CD1c-positive myeloid dendritic cell (primary cell): ENCODE measurements around the gene SNTG2.

Experiments
- DNase-seq: peaks from one replicate; pipeline ENCODE4 v3.0.0-alpha.2; 2016; ENCODE audit errors: extremely low spot score

SNTG2 gene

DNA sequence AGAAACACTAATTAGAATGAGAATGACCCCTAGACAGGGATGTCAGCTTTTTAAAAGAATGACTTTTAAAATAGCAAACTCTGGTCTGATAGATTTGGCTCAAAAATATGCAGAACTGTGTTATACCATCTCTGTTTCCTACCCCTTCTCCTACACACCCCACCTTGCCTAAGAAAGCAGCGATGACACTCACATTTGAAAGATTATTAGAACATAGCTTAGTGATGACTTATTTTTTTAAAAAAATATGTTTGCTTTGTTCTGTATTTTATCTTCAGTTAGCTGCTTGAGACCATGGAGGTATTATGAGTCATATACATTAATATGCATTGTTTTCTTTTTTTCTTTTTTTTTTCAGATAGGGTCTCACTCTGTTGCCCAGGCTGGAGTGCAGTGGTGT lies 286.0 kb downstream of the SNTG2 start:
- DNase-seq = no peak

DNA sequence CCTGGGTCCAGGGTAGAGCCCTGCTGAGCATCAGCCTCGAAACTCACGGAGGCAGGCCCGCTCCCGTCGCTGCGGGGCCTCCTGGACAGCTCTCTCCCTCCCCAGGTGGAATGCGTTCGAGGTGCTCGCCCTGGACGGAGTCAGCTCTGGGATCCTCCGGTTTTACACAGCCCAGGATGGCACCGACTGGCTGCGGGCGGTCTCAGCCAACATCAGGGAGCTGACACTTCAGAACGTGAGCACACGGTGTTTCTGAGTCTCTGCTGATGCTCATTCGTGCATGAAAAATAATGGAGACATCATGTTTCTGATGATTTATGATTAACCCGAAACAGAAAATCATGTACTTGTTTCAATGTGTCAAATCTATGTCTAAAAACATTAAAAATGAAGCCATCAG lies 287.1 kb downstream of the SNTG2 start:
- DNase-seq = no peak

DNA sequence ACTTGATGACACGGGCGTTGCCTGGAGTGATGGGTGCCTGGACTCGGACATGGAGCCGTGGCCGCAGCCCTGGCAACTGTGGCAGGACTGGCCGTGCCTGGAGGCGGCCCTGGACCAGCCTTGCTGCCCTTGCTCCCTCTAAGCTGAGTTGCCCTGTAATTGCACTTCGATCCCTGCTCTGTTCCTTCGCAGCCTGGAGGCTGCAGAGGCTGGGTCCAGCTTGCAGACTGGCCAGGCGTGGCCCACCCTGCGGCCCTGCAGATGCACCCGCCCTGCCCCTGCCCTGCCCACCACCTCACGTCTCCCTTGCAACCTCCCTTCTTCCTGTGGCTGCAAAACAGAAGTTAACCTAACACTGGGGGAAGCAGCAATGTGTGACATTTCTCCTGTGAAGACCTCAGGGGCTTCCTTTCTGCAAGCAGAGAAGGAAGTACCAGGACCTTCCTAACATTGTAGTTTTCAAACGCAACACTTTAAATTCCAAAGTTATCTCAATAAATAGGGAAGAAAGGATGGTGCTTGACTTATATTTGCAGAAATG lies 288.0 kb downstream of the SNTG2 start:
- no peak for DNase-seq

GRCh38 chr2:1245193-1245592 lies 294.5 kb downstream of the SNTG2 start:
- no peak for DNase-seq

DNA sequence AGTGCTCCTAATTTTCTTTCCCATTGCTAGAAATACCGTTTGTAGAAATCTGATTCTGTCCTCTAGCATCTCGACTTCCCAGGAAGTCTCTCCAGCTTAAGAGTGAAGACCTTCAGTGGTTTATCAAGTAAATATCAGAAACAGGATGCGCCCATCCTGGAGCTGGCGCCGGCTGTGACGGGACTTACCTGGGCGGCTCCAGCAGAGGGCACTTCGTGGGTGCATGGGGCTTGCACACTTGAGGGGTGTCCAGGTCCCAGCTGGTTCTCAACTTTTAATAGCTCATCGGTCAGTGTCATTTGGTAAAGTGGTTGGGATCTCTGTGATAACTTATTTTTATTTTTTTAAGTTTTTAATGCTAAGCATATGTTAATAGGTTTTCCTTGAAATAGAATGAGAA lies 295.6 kb downstream of the SNTG2 start:
- no peak for DNase-seq

GRCh38 chr2:1246991-1247390 lies 296.3 kb downstream of the SNTG2 start:
- DNase-seq = no peak

GRCh38 chr2:1248187-1248586 lies 297.5 kb downstream of the SNTG2 start:
- DNase-seq = no peak

DNA sequence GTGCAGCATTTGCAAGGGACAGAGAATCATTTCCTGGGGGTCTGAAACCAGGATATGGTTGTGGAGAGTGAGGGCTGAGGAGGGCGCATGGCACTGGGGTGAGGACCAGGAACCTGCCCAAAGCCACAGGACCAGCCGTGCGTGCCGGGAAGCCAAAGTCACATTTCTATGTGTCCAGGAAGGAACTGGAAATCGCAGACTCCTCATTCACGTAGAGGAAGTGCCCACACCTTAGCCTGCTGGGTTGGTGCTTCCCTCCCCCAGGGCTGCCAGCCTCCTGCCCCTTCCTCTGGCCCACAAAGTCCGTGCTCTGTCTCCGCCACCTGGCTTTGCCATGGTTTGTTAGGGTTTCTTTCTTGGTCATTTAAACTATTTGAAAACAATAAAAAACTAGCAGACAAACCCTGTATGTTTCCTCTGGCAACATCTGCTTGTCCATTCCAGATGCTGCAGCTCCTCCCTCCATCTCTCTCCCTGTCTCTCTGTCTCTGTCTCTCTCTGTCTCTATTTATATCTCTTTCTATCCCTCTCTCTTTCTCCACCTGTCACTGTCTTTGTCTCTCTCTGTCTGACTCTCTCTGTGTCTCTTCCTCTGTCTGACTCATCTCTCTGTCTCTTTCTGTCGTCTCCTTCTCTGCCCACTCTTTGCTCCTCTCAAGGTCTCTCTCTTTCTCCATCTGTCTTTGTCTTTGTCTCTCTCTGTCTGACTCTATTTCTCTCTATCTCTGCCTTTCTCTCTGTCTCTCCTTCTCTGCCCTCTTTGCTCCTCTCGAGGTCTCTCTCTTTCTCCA lies 299.4 kb downstream of the SNTG2 start:
- no peak for DNase-seq

GRCh38 chr2:1251520-1251919 lies 300.9 kb downstream of the SNTG2 start:
- no peak for DNase-seq

GRCh38 chr2:1253629-1254028 lies 303.0 kb downstream of the SNTG2 start:
- DNase-seq = no peak

DNA sequence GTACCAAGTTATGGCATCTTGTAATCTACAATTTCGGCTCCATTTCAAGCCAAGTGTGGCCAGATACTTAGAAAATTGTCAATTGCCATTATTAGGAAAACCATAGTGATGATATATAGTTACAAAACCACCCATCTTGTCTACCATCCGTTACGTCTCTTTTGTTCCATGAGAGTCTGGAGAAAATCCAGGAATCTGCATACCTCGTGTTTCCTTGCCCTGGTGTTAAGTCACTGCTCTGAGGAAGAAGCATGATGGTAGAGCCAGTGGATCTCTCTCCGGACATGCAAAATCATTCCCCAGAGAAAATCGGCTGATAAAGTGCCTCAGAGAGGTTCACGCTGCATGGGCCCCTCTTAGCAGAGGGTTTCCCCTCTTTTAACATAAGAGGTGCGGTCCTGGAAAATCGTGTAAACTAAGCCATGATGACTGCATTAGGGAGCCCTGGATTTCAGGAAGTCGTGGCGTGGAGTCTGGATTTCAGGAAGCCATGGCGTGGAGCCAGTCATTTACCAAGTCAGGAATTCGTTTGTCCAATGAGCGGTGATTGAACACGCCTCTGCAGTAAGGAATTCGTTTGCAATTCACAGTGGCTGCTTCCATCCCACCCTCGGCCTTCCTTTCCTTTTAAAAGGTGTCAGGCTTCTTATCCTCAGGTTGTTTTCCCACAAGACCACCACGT lies 304.2 kb downstream of the SNTG2 start:
- DNase-seq = no peak

GRCh38 chr2:1256632-1257324 lies 306.1 kb downstream of the SNTG2 start:
- DNase-seq = no peak

DNA sequence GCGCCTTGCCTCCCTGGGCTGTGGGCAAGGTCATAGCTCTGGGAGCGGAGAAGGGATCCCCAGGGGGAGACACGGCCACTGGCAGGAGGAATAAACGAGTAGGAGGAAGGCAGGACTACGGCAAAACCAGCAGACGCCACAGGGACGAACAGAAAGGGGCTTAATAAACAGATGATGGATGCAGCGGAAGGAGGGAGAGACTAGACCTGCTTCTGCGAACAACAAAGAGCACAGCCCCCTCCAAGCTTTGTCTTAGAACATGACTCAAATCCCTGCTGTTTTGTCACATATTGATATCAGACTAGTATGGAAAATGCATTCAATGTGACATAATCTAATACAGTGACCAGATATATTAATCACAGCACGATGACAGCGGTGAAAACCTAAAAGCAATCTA lies 306.7 kb downstream of the SNTG2 start:
- DNase-seq = no peak

DNA sequence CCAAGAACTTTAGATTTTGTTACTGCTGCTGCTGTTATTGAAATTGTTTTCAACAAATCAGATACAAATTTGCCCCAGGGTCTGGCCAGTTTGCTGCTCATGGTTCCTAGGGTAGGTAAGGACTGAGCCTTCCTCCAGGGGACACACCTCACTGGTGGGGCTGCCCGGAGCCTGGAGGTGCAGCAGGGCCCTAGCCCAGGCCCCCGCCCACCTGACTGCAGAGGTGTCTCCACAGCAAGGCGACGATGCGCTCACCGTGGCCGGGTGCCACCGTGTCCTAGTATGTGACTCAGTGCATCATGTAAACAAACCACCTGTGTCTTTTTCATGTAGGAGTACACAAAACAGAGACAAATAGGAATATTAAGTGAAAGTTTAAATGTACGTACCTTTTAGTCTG lies 309.1 kb downstream of the SNTG2 start:
- DNase-seq = no peak

DNA sequence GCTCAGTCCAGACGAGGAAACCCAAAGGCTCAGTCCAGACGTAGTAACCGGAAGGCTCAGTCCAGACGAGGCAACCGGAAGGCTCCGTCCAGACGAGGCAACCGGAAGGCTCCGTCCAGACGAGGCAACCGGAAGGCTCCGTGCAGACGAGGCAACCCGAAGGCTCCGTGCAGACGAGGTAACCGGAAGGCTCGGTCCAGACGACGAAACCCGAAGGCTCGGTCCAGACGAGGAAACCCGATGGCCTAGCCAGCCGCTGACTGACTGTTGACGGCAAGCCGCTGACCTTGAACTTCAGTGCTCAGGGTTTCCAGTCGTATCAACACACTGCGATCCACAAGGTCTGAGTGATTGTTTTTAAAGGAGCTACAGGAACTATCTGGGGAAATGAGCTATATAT lies 312.0 kb downstream of the SNTG2 start:
- no peak for DNase-seq

DNA sequence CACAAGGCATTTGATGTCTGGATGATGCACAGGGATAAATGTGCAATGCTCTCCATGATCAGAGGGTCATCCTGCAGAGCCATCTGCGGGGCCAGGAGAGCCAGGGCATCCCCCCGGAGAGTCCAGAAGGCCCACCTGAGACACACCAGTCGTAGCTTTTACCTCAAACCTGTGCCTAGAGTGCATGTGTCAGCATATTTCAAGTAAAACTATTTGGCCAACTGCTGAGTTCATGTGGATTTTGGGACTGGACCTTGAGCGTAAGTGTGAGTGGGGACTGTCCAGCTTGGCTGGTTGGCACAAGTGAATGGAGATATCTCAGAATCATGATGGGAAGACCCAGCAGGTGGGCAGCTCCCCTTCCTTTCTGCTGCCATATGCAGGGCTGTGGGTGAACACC lies 314.8 kb downstream of the SNTG2 start:
- no peak for DNase-seq

GRCh38 chr2:1266351-1266750 lies 315.7 kb downstream of the SNTG2 start:
- DNase-seq = no peak

DNA sequence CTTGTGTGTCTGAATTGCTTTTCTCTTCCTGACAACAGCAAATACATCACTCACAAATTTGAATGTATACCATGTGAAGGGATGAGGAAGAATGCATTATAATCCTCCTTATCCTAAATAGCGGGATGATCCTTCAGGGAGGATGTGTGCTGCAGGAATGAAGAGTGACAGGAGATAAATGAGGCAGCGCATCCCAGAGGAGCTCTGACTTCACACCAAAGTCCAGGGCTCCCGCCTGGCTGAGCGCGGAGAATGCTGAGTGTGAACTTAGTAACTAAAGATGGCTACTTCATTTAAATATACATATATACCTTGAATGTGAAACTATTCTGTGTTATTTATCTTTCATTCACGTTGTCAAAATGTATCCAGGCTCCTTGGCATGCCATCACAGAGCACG lies 317.4 kb downstream of the SNTG2 start:
- DNase-seq = no peak

DNA sequence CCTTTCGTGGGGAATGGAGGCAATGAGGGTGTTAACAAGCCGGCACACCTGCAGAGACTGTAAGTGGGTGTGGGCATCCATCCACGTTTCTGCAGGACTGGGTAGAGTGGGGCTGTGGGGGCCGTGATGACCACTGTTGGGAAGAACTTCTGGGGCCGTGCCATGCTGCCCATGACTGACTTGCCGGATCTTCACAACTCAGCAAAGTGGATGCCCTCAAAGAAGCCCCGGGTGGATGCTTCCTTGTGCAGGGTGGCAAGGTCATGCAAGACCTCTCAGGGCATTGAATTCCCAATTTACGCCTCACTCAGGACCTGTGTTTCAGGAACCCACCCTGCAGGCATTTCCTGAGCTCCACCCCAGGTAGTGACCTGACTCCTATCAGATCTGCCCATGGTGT lies 319.2 kb downstream of the SNTG2 start:
- no peak for DNase-seq

DNA sequence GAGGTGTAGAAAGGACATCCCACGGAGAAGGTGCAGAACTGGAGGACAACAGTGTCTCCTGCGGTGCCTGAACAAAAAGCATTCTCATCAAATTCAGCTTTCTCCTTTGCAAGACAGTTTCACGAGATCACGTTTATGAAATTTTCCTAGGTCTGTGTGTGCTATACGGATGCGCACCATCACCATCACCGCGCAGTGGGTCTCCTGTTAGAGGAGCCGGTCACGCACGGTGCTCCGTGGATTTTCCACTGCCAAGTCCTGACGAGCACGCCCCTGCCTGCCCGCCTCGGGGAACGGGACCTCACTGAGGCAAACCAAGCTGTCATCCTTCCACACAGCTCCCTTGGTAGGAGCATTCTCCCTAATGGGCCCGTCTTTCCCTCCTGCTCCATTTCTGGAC lies 322.2 kb downstream of the SNTG2 start:
- DNase-seq = no peak

- no peak for DNase-seq
These were observed 327.0 kb downstream of the SNTG2 start for GRCh38 chr2:1277634-1278033.

DNA sequence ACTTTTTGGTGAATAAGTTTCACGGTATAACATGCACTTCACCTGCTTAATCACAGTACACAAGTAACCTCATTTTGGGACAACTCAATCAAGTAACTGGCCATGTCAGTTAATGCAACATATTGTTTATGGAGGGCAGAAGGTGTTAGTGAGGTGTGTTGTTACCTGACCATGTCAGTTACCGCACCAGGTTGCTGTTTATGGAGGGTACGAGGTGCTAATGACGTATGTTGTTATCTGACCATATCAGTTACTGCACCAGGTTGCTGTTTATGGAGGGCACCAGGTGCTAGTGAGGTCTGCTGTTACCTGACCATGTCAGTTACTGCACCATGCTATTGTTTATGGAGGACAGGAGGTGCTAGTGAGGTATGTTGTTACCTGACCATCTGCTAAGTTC lies 327.5 kb downstream of the SNTG2 start:
- DNase-seq = no peak

- DNase-seq = no peak
These were observed 328.2 kb downstream of the SNTG2 start for GRCh38 chr2:1278861-1279260.
